NCI-H524 treated with DMSO at 0.1 percent for 48 hours (cell line): ENCODE results near the gene DBNDD1.

Source experiments
- DNase-seq: peaks from one replicate; lab custom pipeline; 2025; lab: John Stamatoyannopoulos, UW

Gene DBNDD1

GRCh38 chr16:89958596-89958995, 60.7 kb downstream of the DBNDD1 start:
- DNase-seq = no peak

- no peak for DNase-seq
These were observed 61.2 kb downstream of the DBNDD1 start for GRCh38 chr16:89958068-89958467.

- DNase-seq = no peak
These were observed 62.0 kb downstream of the DBNDD1 start for GRCh38 chr16:89957216-89957785.

GRCh38 chr16:89956505-89957215, 62.6 kb downstream of the DBNDD1 start:
- DNase-seq = no peak

- DNase-seq = no peak
These were observed 64.1 kb downstream of the DBNDD1 start for GRCh38 chr16:89955001-89955685.
